Epithelial cell of esophagus (primary cell): Measurements from ENCODE around the gene CDC7.

Experiments used
- DNase-seq: peaks from one replicate; pipeline ENCODE4 v3.0.0; 2010; ENCODE audit warnings: low read depth
- H3K4me3 ChIP-seq: 2 replicates; pipeline ENCODE4 v1.5.1; 2011; ENCODE audit warnings: mild to moderate bottlenecking, low read length, control low read depth
- TF ChIP-seq, protein P1 (sequence below): IDR thresholded peaks from 2 replicates; pipeline ENCODE4 v1.5.1; 2011; ENCODE audit warnings: low read depth, mild to moderate bottlenecking, low read length, control low read depth, inconsistent platforms; ENCODE audit not compliant: insufficient read depth; ENCODE audit errors: missing control alignments

CDC7 gene

GRCh38 chr1:91490501-91490900 lies 10.2 kb upstream of the CDC7 start:
- TF ChIP-seq, protein P1, sequence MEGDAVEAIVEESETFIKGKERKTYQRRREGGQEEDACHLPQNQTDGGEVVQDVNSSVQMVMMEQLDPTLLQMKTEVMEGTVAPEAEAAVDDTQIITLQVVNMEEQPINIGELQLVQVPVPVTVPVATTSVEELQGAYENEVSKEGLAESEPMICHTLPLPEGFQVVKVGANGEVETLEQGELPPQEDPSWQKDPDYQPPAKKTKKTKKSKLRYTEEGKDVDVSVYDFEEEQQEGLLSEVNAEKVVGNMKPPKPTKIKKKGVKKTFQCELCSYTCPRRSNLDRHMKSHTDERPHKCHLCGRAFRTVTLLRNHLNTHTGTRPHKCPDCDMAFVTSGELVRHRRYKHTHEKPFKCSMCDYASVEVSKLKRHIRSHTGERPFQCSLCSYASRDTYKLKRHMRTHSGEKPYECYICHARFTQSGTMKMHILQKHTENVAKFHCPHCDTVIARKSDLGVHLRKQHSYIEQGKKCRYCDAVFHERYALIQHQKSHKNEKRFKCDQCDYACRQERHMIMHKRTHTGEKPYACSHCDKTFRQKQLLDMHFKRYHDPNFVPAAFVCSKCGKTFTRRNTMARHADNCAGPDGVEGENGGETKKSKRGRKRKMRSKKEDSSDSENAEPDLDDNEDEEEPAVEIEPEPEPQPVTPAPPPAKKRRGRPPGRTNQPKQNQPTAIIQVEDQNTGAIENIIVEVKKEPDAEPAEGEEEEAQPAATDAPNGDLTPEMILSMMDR, result no peak
- H3K4me3 ChIP-seq, result no peak overlapping the region
- no peak for DNase-seq

- H3K4me3 ChIP-seq, result no peak overlapping the region
- DNase-seq, result no peak
- TF ChIP-seq, protein P1, result no peak
Observed at GRCh38 chr1:91498035-91498434, 2.6 kb upstream of the CDC7 start.

DNA sequence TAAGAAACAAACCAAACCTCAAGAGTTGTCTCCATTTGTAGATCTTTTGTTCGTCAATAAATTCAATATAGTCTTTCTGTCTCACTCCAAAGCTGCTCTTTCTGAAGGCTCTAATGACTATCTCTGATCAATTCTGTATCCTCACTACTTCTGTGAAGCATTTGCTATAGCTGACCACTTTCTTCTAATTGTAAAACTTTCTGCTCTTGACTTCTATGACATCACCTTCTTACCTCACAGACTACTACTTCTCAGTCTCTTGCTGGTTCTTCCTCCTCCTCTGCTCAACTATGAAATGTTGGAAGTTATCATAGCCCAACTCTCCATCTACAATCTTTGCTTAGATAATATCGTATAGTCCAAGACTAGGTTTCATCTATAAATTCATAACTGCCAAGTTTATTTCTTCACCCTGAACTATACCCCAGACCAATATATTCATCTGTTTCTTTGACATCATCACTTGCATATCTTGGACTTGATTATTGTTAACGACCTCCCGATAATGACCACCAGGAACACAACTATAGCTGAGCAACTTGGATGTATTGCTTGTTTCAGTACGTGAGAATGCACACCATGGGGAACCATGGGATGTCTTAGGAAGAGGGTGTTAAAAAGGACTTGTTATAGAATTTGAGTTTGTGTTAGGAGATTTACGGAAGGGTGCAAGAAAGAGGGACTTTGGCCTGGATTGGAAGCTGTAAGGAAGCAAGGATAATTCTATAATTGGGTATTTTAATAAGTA lies 2.0 kb upstream of the CDC7 start:
- DNase-seq, result no peak
- TF ChIP-seq, protein P1, result no peak
- no peak overlapping the region for H3K4me3 ChIP-seq

DNA sequence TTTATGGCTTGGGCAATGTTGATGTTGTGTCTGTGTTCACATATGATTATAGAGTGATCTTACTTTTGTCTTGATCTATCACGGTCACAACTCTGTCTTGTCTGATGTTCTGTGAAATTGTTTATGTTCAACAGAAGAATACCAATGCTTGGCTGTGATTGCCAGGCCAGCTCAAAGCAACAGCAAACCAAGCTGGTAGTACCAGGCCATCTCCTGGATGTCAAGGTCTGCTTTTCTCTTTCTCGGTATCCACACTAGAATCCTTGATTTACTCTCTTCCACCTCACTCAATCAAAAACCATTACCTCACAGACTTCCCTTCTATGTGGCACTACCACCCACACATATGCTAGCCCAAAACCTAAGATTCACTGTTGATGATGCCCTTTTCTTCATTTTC lies 1.3 kb upstream of the CDC7 start:
- H3K4me3 ChIP-seq, result no peak overlapping the region
- DNase-seq, result no peak
- TF ChIP-seq, protein P1, result no peak

- H3K4me3 ChIP-seq, result peak overlapping the region; percentile 80
- no peak for DNase-seq
- TF ChIP-seq, protein P1, result no peak
Observed at GRCh38 chr1:91499904-91500755, 521 bp upstream of the CDC7 start.

DNA sequence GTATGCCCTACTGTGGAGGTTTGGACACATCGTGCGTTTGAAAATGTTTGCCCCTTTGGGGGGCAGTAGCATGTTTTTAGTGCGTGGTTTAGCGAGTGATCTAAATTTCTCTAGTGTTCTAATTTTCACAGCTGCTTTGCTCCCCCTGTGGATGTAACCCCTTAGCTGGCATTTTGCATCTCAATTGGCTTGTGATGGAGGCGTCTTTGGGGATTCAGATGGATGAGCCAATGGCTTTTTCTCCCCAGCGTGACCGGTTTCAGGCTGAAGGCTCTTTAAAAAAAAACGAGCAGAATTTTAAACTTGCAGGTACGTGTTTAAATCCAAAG lies 836 bp downstream of the CDC7 start:
- peak; percentile 48 for DNase-seq
- peak overlapping the region; percentile 80 for H3K4me3 ChIP-seq
- TF ChIP-seq, protein P1, result peak; percentile 1
